ENCODE data around the gene SH3RF3. TPM values are rescaled to one million over a fixed set of nuclear protein-coding genes. Genes with fewer than 3 reads are reported as not detected.

Gene SH3RF3
- total RNA-seq, 4 donors from 2014 or later: 2.4 to 5.5 (median 2.9) TPM

DNA sequence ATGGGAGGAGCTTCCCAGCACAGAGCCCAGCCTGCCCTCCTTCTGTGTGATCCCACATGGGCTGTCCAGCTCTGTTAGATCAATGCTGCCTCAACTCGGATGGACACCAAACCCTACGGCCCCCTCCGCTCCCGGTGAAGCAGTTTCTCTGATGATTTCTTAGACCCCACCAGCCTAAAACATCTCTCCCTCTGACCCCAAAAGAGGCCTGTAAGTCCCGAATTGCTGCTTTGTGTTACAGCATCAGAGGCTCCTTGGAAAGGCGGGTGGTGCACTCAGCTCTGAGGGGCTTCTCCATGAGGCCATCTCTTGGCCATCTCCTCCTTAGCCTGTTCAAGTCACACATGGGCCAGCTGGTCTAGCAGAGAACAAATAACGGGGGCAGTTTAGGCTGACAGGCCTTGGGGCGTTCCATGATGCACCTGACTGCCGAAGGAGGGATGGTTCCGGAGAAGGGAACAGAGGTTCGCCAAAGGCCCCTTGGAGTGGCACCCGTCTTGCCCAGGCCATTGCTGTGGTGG, 240.7 kb downstream of the SH3RF3 start:
- 91 to 96% methylated on average over 6 to 8 of the region's 12 CpGs for WGBS, 2 donors
- H3K27ac ChIP-seq: no peak overlapping the region
- no peaks in the 10 kb centered on the region for H3K27me3 ChIP-seq
- DNase-seq: no peak
- no peaks in the 10 kb centered on the region for H3K4me1 ChIP-seq
- no peak overlapping the region for H3K4me3 ChIP-seq
- no peaks in the 10 kb centered on the region for H3K9me3 ChIP-seq
- peaks cover 0 to 21% (median 0%) of the 10 kb centered on the region in 3 donors for H3K36me3 ChIP-seq
- TF ChIP-seq POLR2A (IDR thresholded peaks at IDR 0.05): no peak
- intact Hi-C loops (cut with DNase I): no loop called here

GRCh38 chr2:109370399-109371035, 241.5 kb downstream of the SH3RF3 start:
- intact Hi-C loops (cut with DNase I): no loop called here
- H3K27ac ChIP-seq: no peak overlapping the region
- H3K36me3 ChIP-seq: peaks cover 0 to 25% (median 0%) of the 10 kb centered on the region in 3 donors
- H3K9me3 ChIP-seq: no peaks in the 10 kb centered on the region
- no peak for DNase-seq
- TF ChIP-seq POLR2A (IDR thresholded peaks at IDR 0.05): no peak
- TF ChIP-seq CTCF (IDR thresholded peaks at IDR 0.05): no peak
- H3K27me3 ChIP-seq: no peaks in the 10 kb centered on the region
- no peaks in the 10 kb centered on the region for H3K4me1 ChIP-seq
- 90 to 92% methylated on average over 13 of the region's 13 CpGs for whole genome bisulfite sequencing, 2 donors
- no peak overlapping the region for H3K4me3 ChIP-seq

- peaks cover 0 to 25% (median 0%) of the 10 kb centered on the region in 3 donors for H3K36me3 ChIP-seq
- H3K4me1 ChIP-seq: no peaks in the 10 kb centered on the region
- 89 to 90% methylated on average over 14 to 18 of the region's 18 CpGs for WGBS, 2 donors
- DNase-seq: no peak
- H3K9me3 ChIP-seq: no peaks in the 10 kb centered on the region
- H3K4me3 ChIP-seq: no peak overlapping the region
- no peaks in the 10 kb centered on the region for H3K27me3 ChIP-seq
- TF ChIP-seq POLR2A (IDR thresholded peaks at IDR 0.05) (no peak), CTCF (IDR thresholded peaks at IDR 0.05) (no peak)
- intact Hi-C loops (cut with DNase I): no loop called here
- H3K27ac ChIP-seq: no peak overlapping the region
Observed at GRCh38 chr2:109371481-109372170, 242.6 kb downstream of the SH3RF3 start.

- H3K36me3 ChIP-seq: peaks cover 0 to 25% (median 0%) of the 10 kb centered on the region in 3 donors
- no peaks in the 10 kb centered on the region for H3K27me3 ChIP-seq
- no peaks in the 10 kb centered on the region for H3K9me3 ChIP-seq
- H3K27ac ChIP-seq: no peak overlapping the region
- no peak overlapping the region for H3K4me3 ChIP-seq
- TF ChIP-seq CTCF (IDR thresholded peaks at IDR 0.05) (no peak), POLR2A (IDR thresholded peaks at IDR 0.05) (no peak)
- 79 to 86% methylated on average over 1 to 3 of the region's 4 CpGs for WGBS, 2 donors
- H3K4me1 ChIP-seq: no peaks in the 10 kb centered on the region
- DNase-seq: no peak
- intact Hi-C loops (cut with DNase I): no loop called here
Observed at GRCh38 chr2:109372171-109372568, 243.2 kb downstream of the SH3RF3 start.

GRCh38 chr2:109372614-109373013, 243.6 kb downstream of the SH3RF3 start:
- Histone ChIP-seq H3K4me1 (no peaks in the 10 kb centered on the region), H3K27ac (no peak overlapping the region), H3K4me3 (no peak overlapping the region), H3K36me3 (peaks cover 0 to 25% (median 0%) of the 10 kb centered on the region in 3 donors), H3K9me3 (no peaks in the 10 kb centered on the region), H3K27me3 (no peaks in the 10 kb centered on the region)
- intact Hi-C loops (cut with DNase I): no loop called here
- WGBS, 2 donors: 59 to 66% methylated on average over 6 to 7 of the region's 7 CpGs
- TF ChIP-seq CTCF (IDR thresholded peaks at IDR 0.05): no peak
- DNase-seq: no peak
